Mammary epithelial cell (primary cell): ENCODE results near the gene IL12RB2.

Experiments
- EZH2 ChIP-seq: IDR thresholded peaks from 2 replicates; pipeline ENCODE4 v1.6.1; 2012; ENCODE audit warnings: low read length, inconsistent platforms, borderline replicate concordance
- TF ChIP-seq, protein P1 (sequence below), 2 donors: IDR thresholded peaks in 1 of 2; conservative IDR thresholded peaks in 1 of 2; 2 replicates each; pipeline ENCODE4 v1.5.1; 2011 to 2012; ENCODE audit warnings: inconsistent platforms in 2 of 2, low read length in 2 of 2, mild to moderate bottlenecking in 2 of 2, control low read depth in 1 of 2, low read depth in 1 of 2; ENCODE audit not compliant: insufficient read depth in 1 of 2; ENCODE audit errors: extremely low read depth in 1 of 2

- TF ChIP-seq, protein P1, sequence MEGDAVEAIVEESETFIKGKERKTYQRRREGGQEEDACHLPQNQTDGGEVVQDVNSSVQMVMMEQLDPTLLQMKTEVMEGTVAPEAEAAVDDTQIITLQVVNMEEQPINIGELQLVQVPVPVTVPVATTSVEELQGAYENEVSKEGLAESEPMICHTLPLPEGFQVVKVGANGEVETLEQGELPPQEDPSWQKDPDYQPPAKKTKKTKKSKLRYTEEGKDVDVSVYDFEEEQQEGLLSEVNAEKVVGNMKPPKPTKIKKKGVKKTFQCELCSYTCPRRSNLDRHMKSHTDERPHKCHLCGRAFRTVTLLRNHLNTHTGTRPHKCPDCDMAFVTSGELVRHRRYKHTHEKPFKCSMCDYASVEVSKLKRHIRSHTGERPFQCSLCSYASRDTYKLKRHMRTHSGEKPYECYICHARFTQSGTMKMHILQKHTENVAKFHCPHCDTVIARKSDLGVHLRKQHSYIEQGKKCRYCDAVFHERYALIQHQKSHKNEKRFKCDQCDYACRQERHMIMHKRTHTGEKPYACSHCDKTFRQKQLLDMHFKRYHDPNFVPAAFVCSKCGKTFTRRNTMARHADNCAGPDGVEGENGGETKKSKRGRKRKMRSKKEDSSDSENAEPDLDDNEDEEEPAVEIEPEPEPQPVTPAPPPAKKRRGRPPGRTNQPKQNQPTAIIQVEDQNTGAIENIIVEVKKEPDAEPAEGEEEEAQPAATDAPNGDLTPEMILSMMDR (conservative IDR thresholded peaks at IDR 0.05 in 1 of 2, IDR thresholded peaks at IDR 0.05 in 1 of 2; ENCODE audit: extremely low read depth in 1 of 2, insufficient read depth in 1 of 2, low read depth in 1 of 2, low read length in 2 of 2): no peak
- TF ChIP-seq EZH2: no peak
These were observed 7.1 kb upstream of the IL12RB2 start for GRCh38 chr1:67300561-67300960.
